Stimulated activated CD4-positive, alpha-beta T cell treated with anti-CD3 and anti-CD28 coated beads, Interleukin-12 subunit alpha, Interleukin-12 subunit beta, amount 100 ng/mL, for 24 hours (primary cell): ENCODE results near the gene BTAF1.
"Not testable (repeated sequence)": the region's sequence is repeated elsewhere in the genome, so short reads cannot be mapped to it uniquely, and the experiment has no call there.

Experiments used
- DNase-seq, 2 experiments: peaks; one replicate each; pipeline ENCODE4 v3.0.0-alpha.2; 2020; ENCODE audit warnings: low read depth in 2 of 2

BTAF1 gene

GRCh38 chr10:91977491-91977890 lies 53.9 kb downstream of the BTAF1 start:
- no peak for DNase-seq

GRCh38 chr10:91978585-91978984 lies 55.0 kb downstream of the BTAF1 start:
- DNase-seq: no peak

DNA sequence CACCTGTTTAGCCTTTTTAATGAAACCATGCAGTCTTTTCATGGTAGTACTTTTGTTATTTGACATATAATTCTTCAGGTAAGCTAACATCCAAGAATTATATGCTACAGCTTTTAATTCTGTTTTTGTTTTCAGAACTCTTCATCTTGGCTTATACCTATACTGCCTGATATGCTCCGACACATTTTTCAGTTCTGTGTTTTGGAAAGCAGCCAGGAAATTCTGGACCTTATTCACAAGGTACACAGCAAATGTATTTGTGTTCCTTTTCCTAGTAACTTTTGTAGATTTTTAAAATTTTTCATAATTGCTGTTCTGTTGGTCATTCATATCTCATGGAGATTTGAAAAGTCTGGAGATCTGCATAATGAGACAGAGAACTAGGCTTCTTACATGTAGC lies 56.7 kb downstream of the BTAF1 start:
- DNase-seq: no peak

DNA sequence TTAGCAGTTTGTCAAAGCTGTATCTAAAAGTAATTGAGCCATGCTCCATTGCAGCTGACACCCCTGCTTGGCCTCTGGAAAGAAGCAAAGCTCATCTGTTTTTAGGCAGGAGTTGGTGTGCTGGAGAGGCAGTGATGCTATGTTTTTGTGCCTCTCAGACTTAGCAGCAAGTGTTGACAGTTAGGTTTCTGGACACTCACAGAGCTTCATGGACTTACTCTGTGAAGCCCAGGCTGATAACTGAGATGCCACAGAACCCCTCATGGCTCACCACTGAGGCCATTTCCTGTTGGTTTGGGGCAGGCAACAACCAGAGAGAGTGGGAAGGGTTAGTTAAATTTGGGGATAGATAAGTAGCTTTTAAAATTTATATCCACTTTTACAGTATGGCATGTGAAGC lies 59.8 kb downstream of the BTAF1 start:
- no peak for DNase-seq

DNA sequence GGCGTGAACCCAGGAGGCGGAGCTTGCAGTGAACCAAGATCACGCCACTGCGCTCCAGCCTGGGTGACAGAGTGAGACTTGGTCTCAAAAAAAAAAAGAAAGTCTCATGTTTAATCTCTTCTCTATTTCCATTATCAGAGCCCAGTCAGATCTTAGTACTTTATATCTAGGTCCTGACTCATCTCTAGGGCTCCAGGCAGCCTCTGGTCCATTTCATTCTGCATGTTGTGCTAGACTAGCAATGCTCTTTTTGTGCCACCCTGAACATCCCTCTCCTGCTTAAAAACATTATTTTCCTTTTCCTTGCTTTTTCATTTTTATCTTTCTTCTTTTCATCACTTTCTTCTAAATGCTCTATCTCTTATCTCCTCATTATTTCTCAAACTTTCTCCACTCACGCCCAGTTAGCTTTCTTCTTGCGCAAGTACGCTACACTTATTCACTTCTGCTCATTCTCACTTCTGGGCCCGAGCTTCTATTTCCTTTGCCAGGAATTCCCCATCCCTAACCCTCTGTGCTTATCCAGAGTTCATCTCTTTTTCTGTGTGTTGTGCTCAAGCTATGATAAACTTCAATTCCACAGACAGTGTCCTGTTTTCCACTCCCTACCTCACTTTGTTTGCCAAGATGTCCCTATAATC lies 63.9 kb downstream of the BTAF1 start:
- no peak for DNase-seq

DNA sequence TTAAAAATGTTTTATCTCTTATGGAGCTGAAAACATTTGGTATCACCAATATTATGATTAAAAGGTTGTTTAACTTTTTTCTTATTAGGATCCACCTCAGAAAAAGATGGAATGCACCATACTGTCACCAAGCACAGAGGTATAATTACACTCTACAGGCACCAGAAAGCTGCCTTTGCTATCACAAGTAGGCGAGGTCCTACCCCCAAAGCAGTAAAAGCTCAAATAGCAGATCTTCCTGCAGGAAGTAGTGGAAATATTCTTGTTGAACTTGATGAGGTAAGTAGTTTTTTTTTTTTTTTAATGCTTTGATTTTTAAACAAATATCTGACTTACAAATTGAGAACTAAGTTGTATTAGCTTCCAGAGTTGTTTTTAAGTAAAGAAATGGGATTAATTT lies 68.5 kb downstream of the BTAF1 start:
- DNase-seq: no peak

GRCh38 chr10:91996266-91996665 lies 72.7 kb downstream of the BTAF1 start:
- DNase-seq: no peak

GRCh38 chr10:92001581-92001980 lies 78.0 kb downstream of the BTAF1 start:
- no peak for DNase-seq

GRCh38 chr10:92001995-92002394 lies 78.4 kb downstream of the BTAF1 start:
- DNase-seq: no peak

GRCh38 chr10:92003258-92003657 lies 79.7 kb downstream of the BTAF1 start:
- DNase-seq: no peak

DNA sequence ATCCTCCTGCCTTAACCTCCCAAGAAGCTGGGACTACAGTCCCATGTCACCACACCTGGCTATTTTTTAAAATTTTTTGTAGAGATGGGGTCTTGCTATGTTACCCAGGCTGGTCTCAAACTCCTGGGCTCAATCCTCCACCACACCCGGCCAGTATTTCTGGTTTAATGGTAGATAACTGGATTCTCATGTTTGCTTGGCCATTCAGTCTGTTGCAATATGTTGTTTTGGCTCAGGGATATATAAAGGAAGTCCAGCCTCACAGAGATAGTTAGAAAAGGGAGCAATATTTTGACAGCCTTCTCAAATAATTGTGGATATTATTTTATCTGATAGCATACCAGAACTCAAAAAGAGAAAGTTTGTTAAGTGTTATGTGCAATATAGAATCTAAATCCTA lies 82.4 kb downstream of the BTAF1 start:
- DNase-seq: no peak

GRCh38 chr10:92009445-92009844 lies 85.9 kb downstream of the BTAF1 start:
- no peak for DNase-seq

DNA sequence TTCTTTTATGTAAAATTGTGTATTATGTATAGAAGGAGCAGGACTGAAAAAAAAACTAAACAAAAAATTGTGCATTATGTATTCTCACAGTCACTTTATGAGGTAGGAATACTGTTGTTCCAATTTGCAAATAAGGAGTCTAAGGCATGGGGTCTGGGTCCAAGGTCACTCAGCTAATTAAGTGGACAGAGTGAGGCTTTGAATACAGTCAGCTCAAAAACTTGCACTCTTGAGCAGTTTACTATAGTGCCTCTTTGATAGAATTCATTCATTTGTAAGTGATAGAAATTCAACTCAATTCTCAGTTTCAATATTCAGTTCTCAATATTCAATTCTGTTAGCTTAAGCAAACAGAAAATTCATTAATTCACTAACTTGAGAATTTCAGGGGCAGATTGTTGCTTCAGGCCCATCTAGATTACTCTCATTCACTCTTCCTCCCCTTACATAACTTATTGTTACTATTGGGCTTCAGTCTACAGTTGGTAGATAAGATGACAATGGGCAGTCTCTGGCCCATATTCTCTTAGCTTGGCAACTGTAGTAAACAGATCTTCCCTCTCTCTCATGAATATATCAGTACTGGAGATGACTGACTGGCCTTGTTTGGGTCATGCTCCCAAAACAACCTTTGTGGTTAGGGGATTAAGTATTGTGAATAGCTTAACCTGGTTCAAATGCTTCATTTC lies 86.6 kb downstream of the BTAF1 start:
- no peak for DNase-seq

DNA sequence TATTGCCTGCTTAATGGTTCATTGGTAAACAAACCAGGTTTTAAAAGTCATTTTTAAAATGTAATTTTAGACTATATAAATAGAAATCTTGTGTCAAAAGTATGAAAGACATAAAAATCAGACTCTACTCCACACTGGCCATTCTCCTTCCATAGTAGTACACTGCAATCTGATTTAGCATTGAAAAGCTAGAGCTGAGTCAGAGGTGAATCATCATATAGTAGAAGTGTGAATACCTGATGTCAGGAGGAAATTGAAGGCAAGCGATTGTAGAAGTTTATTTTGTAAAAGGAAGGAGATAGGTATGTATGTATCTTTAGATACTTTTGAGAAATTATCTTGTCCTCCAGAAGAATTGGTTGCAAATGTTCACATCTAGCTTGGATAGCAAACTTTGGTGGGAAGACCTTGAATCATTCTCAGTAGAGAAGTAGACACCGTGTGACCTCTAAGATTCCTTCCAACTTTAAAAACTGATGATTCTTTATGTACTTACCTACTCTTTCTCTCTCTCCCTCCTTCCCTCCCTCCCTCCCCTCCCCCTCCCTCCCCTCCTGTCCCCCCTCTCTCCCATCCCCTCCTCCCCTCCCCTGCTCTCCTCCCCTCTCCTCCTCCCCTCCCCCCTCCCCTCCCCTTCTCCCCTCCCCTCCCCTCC lies 88.1 kb downstream of the BTAF1 start:
- no peak for DNase-seq

DNA sequence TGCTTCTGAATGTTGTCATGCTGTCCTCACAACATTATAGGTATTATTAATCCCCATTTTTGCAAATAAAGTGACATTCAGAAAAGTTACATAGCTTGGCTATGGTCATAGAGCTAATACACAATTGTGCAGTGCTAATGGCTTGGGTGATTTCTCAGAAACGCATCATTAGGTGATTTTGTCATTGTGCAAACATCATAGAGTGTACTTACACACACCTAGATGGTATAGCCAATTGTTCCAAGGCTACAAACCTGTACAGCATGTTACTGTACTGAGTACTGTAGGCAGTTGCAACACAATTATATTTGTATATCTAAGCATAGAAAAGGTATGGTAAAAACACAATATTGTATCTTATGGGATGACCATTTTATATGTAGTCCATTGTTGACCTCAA lies 91.0 kb downstream of the BTAF1 start:
- no peak for DNase-seq

DNA sequence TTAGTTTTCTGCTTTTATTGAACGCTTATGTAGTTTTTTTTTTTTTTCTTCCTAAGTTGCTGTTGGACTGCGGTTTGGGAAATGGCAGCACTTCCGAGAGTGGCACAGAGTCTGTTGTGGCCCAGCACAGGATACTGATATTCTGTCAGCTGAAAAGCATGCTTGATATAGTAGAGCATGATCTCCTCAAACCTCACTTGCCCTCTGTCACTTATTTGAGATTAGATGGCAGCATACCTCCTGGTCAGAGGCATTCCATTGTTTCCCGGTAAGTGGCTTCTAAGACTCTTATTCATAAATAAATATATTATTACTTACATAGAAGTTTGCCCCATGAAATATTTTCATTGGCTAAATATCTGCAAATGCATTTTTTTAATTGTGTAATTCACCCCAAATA lies 101.1 kb downstream of the BTAF1 start:
- no peak for DNase-seq

DNA sequence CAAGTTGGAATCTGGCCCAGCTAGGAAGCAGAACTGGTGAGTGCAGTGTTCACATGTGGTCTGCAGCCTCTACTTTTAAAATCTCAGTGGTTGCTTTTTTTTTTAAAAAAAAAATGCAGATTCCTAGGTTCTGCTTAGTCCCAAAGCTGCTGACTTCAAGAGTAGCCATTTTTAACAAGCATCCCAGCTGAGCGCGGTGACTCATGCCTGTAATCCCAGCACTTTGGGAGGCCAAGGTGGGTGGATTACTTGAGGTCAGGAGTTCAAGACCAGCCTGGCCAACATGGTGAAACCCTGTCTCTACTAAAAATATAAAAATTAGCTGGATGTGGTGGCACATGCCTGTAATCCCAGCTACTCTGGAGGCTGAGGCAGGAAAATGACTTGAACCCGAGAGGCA lies 101.8 kb downstream of the BTAF1 start:
- not testable (repeated sequence) for DNase-seq

- DNase-seq: no peak
Observed at GRCh38 chr10:92027141-92027540, 103.6 kb downstream of the BTAF1 start.

GRCh38 chr10:92031580-92031979 lies 108.0 kb downstream of the BTAF1 start:
- DNase-seq: no peak

DNA sequence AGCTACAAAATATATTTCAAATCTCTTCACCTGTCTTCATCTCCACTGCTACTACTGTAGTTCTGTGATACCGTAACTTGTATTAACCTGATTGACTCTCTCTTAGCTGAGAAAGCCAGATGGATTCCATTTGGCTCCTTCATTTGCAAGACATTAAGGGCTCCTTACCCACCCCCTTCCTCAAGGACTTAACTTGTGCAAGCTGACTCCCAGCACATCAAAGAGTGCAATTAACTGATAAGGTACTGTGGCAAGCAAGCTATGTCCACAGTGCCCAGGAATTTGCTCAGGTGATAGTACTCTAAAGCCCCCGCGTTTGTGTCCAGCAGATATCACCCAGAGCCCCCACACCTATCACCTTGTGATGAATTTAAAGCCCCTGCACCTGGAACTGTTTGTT lies 109.5 kb downstream of the BTAF1 start:
- DNase-seq: not testable (repeated sequence)

- DNase-seq: no peak
Observed at GRCh38 chr10:92038949-92039348, 115.4 kb downstream of the BTAF1 start.

- no peak for DNase-seq
Observed at GRCh38 chr10:92042541-92042940, 119.0 kb downstream of the BTAF1 start.

GRCh38 chr10:92045641-92046106 lies 122.1 kb downstream of the BTAF1 start:
- DNase-seq: no peak
